SK-N-SH treated with all-trans-retinoic acid at 6 μM for 48 hours (cell line): ENCODE results near the gene SULT1A1.
"Not testable (repeated sequence)": the region's sequence is repeated elsewhere in the genome, so short reads cannot be mapped to it uniquely, and the experiment has no call there.

ENCODE experiments used
- ATAC-seq: fragments of 200-7000 bp; cut with Tn5 transposase; 3 replicates; pipeline ENCODE4 v1.9.1; 2020; ENCODE audit warnings: mild to moderate bottlenecking, moderate library complexity
- ARNTL ChIP-seq: fragments of 450-650 bp; formaldehyde crosslinking; IDR thresholded peaks from 2 replicates; pipeline ENCODE4 v1.5.0; 2020; ENCODE audit warnings: low read depth, mild to moderate bottlenecking, moderate library complexity, borderline replicate concordance
- BACH2 ChIP-seq: fragments of 250-450 bp; sonication (Bioruptor Pico); IDR thresholded peaks from 2 replicates; pipeline ENCODE4 v1.9.0; 2021; ENCODE audit warnings: mild to moderate bottlenecking, borderline replicate concordance
- CREB5 ChIP-seq: fragments of 250-450 bp; sonication (Bioruptor Pico); IDR thresholded peaks from 2 replicates; pipeline ENCODE4 v1.5.1; 2020; ENCODE audit warnings: low read depth, mild to moderate bottlenecking, moderate library complexity
- CSDC2 ChIP-seq: fragments of 250-450 bp; sonication (Bioruptor Pico); IDR thresholded peaks from 2 replicates; pipeline ENCODE4 v1.5.0; 2020; ENCODE audit warnings: mild to moderate bottlenecking, moderate library complexity
- CSRNP3 ChIP-seq: fragments of 250-450 bp; sonication (Bioruptor Pico); IDR thresholded peaks from 2 replicates; pipeline ENCODE4 v1.5.1; 2021; ENCODE audit warnings: mild to moderate bottlenecking, moderate library complexity
- ESRRG ChIP-seq: fragments of 250-450 bp; sonication (Bioruptor Pico); IDR thresholded peaks from 2 replicates; pipeline ENCODE4 v1.6.1; 2021; ENCODE audit warnings: mild to moderate bottlenecking
- GLIS3 ChIP-seq: fragments of 250-450 bp; sonication (Bioruptor Pico); IDR thresholded peaks from 2 replicates; pipeline ENCODE4 v1.5.0; 2020; ENCODE audit warnings: mild to moderate bottlenecking, moderate library complexity
- ISL1 ChIP-seq: fragments of 250-450 bp; sonication (Bioruptor Pico); IDR thresholded peaks from 2 replicates; pipeline ENCODE4 v2.1.2; 2022; ENCODE audit warnings: mild to moderate bottlenecking, moderate library complexity
- OSR1 ChIP-seq: fragments of 250-450 bp; sonication (Bioruptor Pico); IDR thresholded peaks from 2 replicates; pipeline ENCODE4 v1.8.0; 2022; ENCODE audit warnings: moderate library complexity, mild to moderate bottlenecking, inconsistent platforms
- PATZ1 ChIP-seq: fragments of 250-450 bp; sonication (Bioruptor Pico); IDR thresholded peaks from 2 replicates; pipeline ENCODE4 v1.8.0; 2020; ENCODE audit warnings: mild to moderate bottlenecking, moderate library complexity, borderline replicate concordance
- POU6F1 ChIP-seq: fragments of 250-450 bp; sonication (Bioruptor Pico); IDR thresholded peaks from 2 replicates; pipeline ENCODE4 v1.8.0; 2021; ENCODE audit warnings: low read depth, mild to moderate bottlenecking, moderate library complexity, borderline replicate concordance
- PPARA ChIP-seq: fragments of 250-450 bp; sonication (Bioruptor Pico); IDR thresholded peaks from 2 replicates; pipeline ENCODE4 v1.5.0; 2020; ENCODE audit warnings: mild to moderate bottlenecking, borderline replicate concordance
- RARB ChIP-seq: fragments of 250-450 bp; sonication (Bioruptor Pico); IDR thresholded peaks from 2 replicates; pipeline ENCODE4 v1.8.0; 2021; ENCODE audit warnings: mild to moderate bottlenecking, moderate library complexity
- SNAI2 ChIP-seq: fragments of 250-450 bp; sonication (Bioruptor Pico); IDR thresholded peaks from 2 replicates; pipeline ENCODE4 v1.5.0; 2020; ENCODE audit warnings: mild to moderate bottlenecking, moderate library complexity
- TCF4 ChIP-seq: fragments of 250-450 bp; sonication (Bioruptor Pico); IDR thresholded peaks from 2 replicates; pipeline ENCODE4 v1.8.0; 2021; ENCODE audit warnings: mild to moderate bottlenecking, moderate library complexity, borderline replicate concordance
- TOX ChIP-seq: fragments of 250-450 bp; sonication (Bioruptor Pico); IDR thresholded peaks from 2 replicates; pipeline ENCODE4 v1.8.0; 2021; ENCODE audit warnings: mild to moderate bottlenecking, moderate library complexity, borderline replicate concordance
- ZC3H10 ChIP-seq: fragments of 250-450 bp; sonication (Bioruptor Pico); IDR thresholded peaks from 2 replicates; pipeline ENCODE4 v1.5.1; 2021; ENCODE audit warnings: mild to moderate bottlenecking, moderate library complexity
- ZFP3 ChIP-seq: fragments of 250-450 bp; sonication (Bioruptor Pico); IDR thresholded peaks from 2 replicates; pipeline ENCODE4 v1.5.0; 2020; ENCODE audit warnings: mild to moderate bottlenecking, moderate library complexity
- ZFP30 ChIP-seq: fragments of 450-650 bp; formaldehyde crosslinking; IDR thresholded peaks from 2 replicates; pipeline ENCODE4 v1.5.0; 2022; ENCODE audit warnings: mild to moderate bottlenecking, moderate library complexity
- ZNF565 ChIP-seq: fragments of 450-650 bp; formaldehyde crosslinking; conservative IDR thresholded peaks from 2 replicates; pipeline ENCODE4 v1.5.0; 2020; ENCODE audit warnings: low read depth, mild to moderate bottlenecking, moderate library complexity
- ZNF70 ChIP-seq: fragments of 450-650 bp; formaldehyde crosslinking; IDR thresholded peaks from 2 replicates; pipeline ENCODE4 v1.5.0; 2020; ENCODE audit warnings: mild to moderate bottlenecking, moderate library complexity
- ZNF8 ChIP-seq: fragments of 450-650 bp; formaldehyde crosslinking; IDR thresholded peaks from 2 replicates; pipeline ENCODE4 v1.5.0; 2020; ENCODE audit warnings: mild to moderate bottlenecking, moderate library complexity

SULT1A1 gene

GRCh38 chr16:28596115-28596630 is 13.7 kb downstream of the SULT1A1 start:
- ATAC-seq, result no peak
- TF ChIP-seq ISL1 (CRISPR knock-in tag) (no peak), PATZ1 (CRISPR knock-in tag) (no peak), ZNF565 (CRISPR knock-in tag) (no peak), ZC3H10 (CRISPR knock-in tag) (no peak), ZFP3 (CRISPR knock-in tag) (no peak), PPARA (CRISPR knock-in tag) (no peak), OSR1 (CRISPR knock-in tag) (no peak), POU6F1 (CRISPR knock-in tag) (no peak), ZNF8 (CRISPR knock-in tag) (no peak), RARB (no peak), CREB5 (no peak), CSRNP3 (CRISPR knock-in tag) (no peak), SNAI2 (no peak), TCF4 (no peak), TOX (CRISPR knock-in tag) (no peak), ESRRG (no peak), ARNTL (CRISPR knock-in tag) (no peak), GLIS3 (CRISPR knock-in tag) (no peak)

- ATAC-seq, result not testable (repeated sequence)
Measured at GRCh38 chr16:28595451-28595850, 14.4 kb downstream of the SULT1A1 start.

GRCh38 chr16:28592979-28593553 is 16.8 kb downstream of the SULT1A1 start:
- no peak for ATAC-seq
- no peak for TF ChIP-seq BACH2 (CRISPR knock-in tag)
- TF ChIP-seq TOX (CRISPR knock-in tag), result no peak
- TF ChIP-seq ISL1 (CRISPR knock-in tag), result no peak
- TF ChIP-seq ESRRG, result no peak
- no peak for TF ChIP-seq ZFP3 (CRISPR knock-in tag)
- no peak for TF ChIP-seq PPARA (CRISPR knock-in tag)
- TF ChIP-seq ARNTL (CRISPR knock-in tag), result no peak
- no peak for TF ChIP-seq CSDC2 (CRISPR knock-in tag)
- no peak for TF ChIP-seq GLIS3 (CRISPR knock-in tag)
- TF ChIP-seq ZNF565 (CRISPR knock-in tag), result no peak
- TF ChIP-seq PATZ1 (CRISPR knock-in tag), result no peak
- TF ChIP-seq CREB5, result no peak
- TF ChIP-seq ZNF8 (CRISPR knock-in tag), result no peak
- no peak for TF ChIP-seq SNAI2
- no peak for TF ChIP-seq ZNF70 (CRISPR knock-in tag)
- TF ChIP-seq CSRNP3 (CRISPR knock-in tag), result no peak
- TF ChIP-seq POU6F1 (CRISPR knock-in tag), result no peak
- TF ChIP-seq ZFP30 (CRISPR knock-in tag), result no peak
- TF ChIP-seq OSR1 (CRISPR knock-in tag), result no peak
- TF ChIP-seq RARB, result no peak
